Measurements from ENCODE around the gene CCN5.
A peak's percentile ranks its signal among the peaks of the same experiment; 100 is the strongest.

The CCN5 gene

DNA sequence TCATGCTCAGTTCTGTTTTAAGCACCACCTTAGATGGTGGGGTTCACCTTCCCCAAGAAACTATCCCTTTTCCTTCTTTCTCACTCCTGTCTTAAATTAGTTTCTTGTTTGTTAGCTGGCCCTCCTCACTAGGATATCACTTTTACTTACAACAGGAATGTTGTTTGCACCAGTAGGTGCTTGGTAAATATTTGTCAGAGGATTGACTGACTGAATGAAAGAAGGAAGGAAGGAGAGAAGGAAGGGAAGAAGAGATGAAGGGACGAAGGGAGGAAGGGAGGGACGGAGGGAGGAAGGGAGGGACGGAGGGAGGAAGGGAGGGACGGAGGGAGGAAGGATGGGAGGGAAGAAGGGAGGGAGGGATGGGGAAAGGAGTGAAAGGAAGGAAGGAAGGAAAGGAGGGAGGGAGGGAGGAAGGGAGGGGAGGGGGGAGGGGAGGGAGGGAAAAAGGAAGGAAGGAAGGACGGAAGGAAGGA lies 30.0 kb downstream of the CCN5 start:
- Histone ChIP-seq H3K9ac (ENCODE audit: low read depth in 1 of 2, low read length in 2 of 2) (no peak overlapping the region), H3K36me3 (ENCODE audit: control insufficient read depth in 2 of 2, insufficient read depth in 2 of 2, low read length in 2 of 2) (no peaks in the 10 kb centered on the region), H3K4me1 (ENCODE audit: control insufficient read depth in 2 of 2, insufficient read depth in 2 of 2, low read length in 2 of 2) (peaks cover 10 to 15% of the 10 kb centered on the region in 2 donors), H3K9me3 (ENCODE audit: control insufficient read depth in 2 of 2, low read length in 2 of 2) (no peaks in the 10 kb centered on the region), H3K4me3 (ENCODE audit: low read length in 2 of 2) (peak overlapping the region; percentile 26 to 56), H3K27ac (ENCODE audit: low read depth in 2 of 2, low read length in 2 of 2) (no peak overlapping the region), H3K27me3 (ENCODE audit: control insufficient read depth in 2 of 2, insufficient read depth in 2 of 2, low read length in 2 of 2) (peaks cover 11 to 27% of the 10 kb centered on the region in 2 donors)

- H3K9me3 ChIP-seq (ENCODE audit: control insufficient read depth in 2 of 2, low read length in 2 of 2): no peaks in the 10 kb centered on the region
- peaks cover 11 to 29% of the 10 kb centered on the region in 2 donors for H3K27me3 ChIP-seq (ENCODE audit: control insufficient read depth in 2 of 2, insufficient read depth in 2 of 2, low read length in 2 of 2)
- no peak within 1 kb of the TSS for H3K27ac ChIP-seq (ENCODE audit: low read depth in 2 of 2, low read length in 2 of 2)
- H3K36me3 ChIP-seq (ENCODE audit: control insufficient read depth in 2 of 2, insufficient read depth in 2 of 2, low read length in 2 of 2): no peaks in the 10 kb centered on the region
- H3K4me3 ChIP-seq (ENCODE audit: low read length in 2 of 2): peak within 1 kb of the TSS; percentile 56
- peak within 1 kb of the TSS; percentile 8 to 9 for H3K9ac ChIP-seq (ENCODE audit: low read depth in 1 of 2, low read length in 2 of 2)
- peaks cover 10 to 15% of the 10 kb centered on the region in 2 donors for H3K4me1 ChIP-seq (ENCODE audit: control insufficient read depth in 2 of 2, insufficient read depth in 2 of 2, low read length in 2 of 2)
Observed at GRCh38 chr20:44745598-44746366, 30.6 kb downstream of the CCN5 start, which contains the start of gene KCNK15. Gene KCNK15 (plus strand): TSS chr20:44745865. CDS start chr20:44745911, 46 bp downstream.

- Histone ChIP-seq H3K9ac (ENCODE audit: low read depth in 1 of 2, low read length in 2 of 2) (peak overlapping the region; percentile 8 to 9), H3K36me3 (ENCODE audit: control insufficient read depth in 2 of 2, insufficient read depth in 2 of 2, low read length in 2 of 2) (no peaks in the 10 kb centered on the region), H3K9me3 (ENCODE audit: control insufficient read depth in 2 of 2, low read length in 2 of 2) (no peaks in the 10 kb centered on the region), H3K27me3 (ENCODE audit: control insufficient read depth in 2 of 2, insufficient read depth in 2 of 2, low read length in 2 of 2) (peaks cover 11 to 35% of the 10 kb centered on the region in 2 donors), H3K4me1 (ENCODE audit: control insufficient read depth in 2 of 2, insufficient read depth in 2 of 2, low read length in 2 of 2) (peaks cover 10 to 15% of the 10 kb centered on the region in 2 donors), H3K27ac (ENCODE audit: low read depth in 2 of 2, low read length in 2 of 2) (no peak overlapping the region), H3K4me3 (ENCODE audit: low read length in 2 of 2) (peak overlapping the region; percentile 56)
Observed at GRCh38 chr20:44746367-44747165, 31.4 kb downstream of the CCN5 start.

DNA sequence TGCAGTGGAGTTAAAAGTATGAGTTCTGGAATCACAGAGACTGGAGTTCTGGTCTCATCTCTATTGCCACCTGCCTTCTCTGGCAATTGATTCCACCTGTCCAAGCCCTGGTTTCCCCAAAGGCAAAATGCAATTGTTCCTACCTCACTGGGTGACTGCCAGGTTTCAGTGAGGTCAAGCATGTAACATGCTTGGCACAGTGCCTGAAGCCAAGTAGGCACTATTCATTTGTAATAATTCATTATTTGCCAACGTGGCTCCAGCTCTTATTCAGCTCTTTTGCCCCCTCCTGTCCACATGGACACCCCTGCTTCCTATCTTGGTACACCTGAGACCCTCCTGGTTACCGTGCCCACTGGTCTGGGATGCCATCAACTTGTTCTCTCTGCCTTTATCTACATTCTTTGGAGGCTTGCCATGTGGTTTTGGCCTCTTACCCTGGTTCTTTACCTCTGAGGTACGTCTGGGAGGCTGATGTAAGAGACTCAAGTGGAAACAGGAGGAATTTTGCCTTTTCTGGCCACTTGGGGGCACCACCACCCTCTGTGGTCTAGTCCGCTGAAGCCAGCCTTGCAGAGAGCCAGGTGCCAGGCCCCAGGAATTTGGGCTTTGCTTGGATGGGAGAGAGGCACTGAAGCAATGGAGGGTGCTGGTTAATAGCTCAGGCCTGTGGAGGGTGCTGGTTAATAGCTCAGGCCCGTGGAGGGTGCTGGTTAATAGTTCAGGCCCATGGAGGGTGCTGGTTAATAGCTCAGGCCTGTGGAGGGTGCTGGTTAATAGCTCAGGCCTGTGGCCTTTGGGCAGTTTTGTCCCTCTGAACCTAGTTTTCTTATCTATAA lies 32.2 kb downstream of the CCN5 start:
- no peak overlapping the region for H3K4me3 ChIP-seq (ENCODE audit: low read length in 2 of 2)
- peaks cover 10 to 15% of the 10 kb centered on the region in 2 donors for H3K4me1 ChIP-seq (ENCODE audit: control insufficient read depth in 2 of 2, insufficient read depth in 2 of 2, low read length in 2 of 2)
- no peak overlapping the region for H3K27ac ChIP-seq (ENCODE audit: low read depth in 2 of 2, low read length in 2 of 2)
- no peak overlapping the region for H3K9ac ChIP-seq (ENCODE audit: low read depth in 1 of 2, low read length in 2 of 2)
- H3K27me3 ChIP-seq (ENCODE audit: control insufficient read depth in 2 of 2, insufficient read depth in 2 of 2, low read length in 2 of 2): peaks cover 11 to 35% of the 10 kb centered on the region in 2 donors
- no peaks in the 10 kb centered on the region for H3K36me3 ChIP-seq (ENCODE audit: control insufficient read depth in 2 of 2, insufficient read depth in 2 of 2, low read length in 2 of 2)
- H3K9me3 ChIP-seq (ENCODE audit: control insufficient read depth in 2 of 2, low read length in 2 of 2): no peaks in the 10 kb centered on the region

DNA sequence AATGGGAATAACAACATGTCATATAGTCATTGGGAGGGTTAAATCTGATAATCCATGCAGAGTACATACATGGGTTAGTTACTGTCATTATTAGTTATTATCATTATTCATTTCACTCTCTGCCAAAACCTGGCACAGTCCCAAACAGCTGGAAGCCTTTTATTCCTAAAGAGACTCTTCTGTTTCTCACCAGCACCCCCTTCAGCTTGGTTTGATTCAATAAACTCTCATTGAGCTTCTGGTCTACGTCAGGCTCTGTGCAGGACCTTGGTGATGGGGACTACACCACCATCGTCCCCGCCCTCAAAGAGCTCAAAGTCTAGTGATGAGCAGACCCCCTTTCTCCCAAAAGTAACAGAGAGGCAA lies 32.8 kb downstream of the CCN5 start:
- no peaks in the 10 kb centered on the region for H3K9me3 ChIP-seq (ENCODE audit: control insufficient read depth in 2 of 2, low read length in 2 of 2)
- no peak overlapping the region for H3K4me3 ChIP-seq (ENCODE audit: low read length in 2 of 2)
- no peaks in the 10 kb centered on the region for H3K36me3 ChIP-seq (ENCODE audit: control insufficient read depth in 2 of 2, insufficient read depth in 2 of 2, low read length in 2 of 2)
- H3K4me1 ChIP-seq (ENCODE audit: control insufficient read depth in 2 of 2, insufficient read depth in 2 of 2, low read length in 2 of 2): peaks cover 10 to 15% of the 10 kb centered on the region in 2 donors
- H3K27me3 ChIP-seq (ENCODE audit: control insufficient read depth in 2 of 2, insufficient read depth in 2 of 2, low read length in 2 of 2): peaks cover 11 to 35% of the 10 kb centered on the region in 2 donors
- no peak overlapping the region for H3K9ac ChIP-seq (ENCODE audit: low read depth in 1 of 2, low read length in 2 of 2)
- H3K27ac ChIP-seq (ENCODE audit: low read depth in 2 of 2, low read length in 2 of 2): no peak overlapping the region

GRCh38 chr20:44750081-44750805 lies 35.1 kb downstream of the CCN5 start:
- Histone ChIP-seq H3K9ac (ENCODE audit: low read depth in 1 of 2, low read length in 2 of 2) (no peak overlapping the region), H3K27me3 (ENCODE audit: control insufficient read depth in 2 of 2, insufficient read depth in 2 of 2, low read length in 2 of 2) (peaks cover 11 to 35% of the 10 kb centered on the region in 2 donors), H3K4me3 (ENCODE audit: low read length in 2 of 2) (no peak overlapping the region), H3K36me3 (ENCODE audit: control insufficient read depth in 2 of 2, insufficient read depth in 2 of 2, low read length in 2 of 2) (no peaks in the 10 kb centered on the region), H3K27ac (ENCODE audit: low read depth in 2 of 2, low read length in 2 of 2) (no peak overlapping the region), H3K9me3 (ENCODE audit: control insufficient read depth in 2 of 2, low read length in 2 of 2) (no peaks in the 10 kb centered on the region), H3K4me1 (ENCODE audit: control insufficient read depth in 2 of 2, insufficient read depth in 2 of 2, low read length in 2 of 2) (peaks cover 10 to 15% of the 10 kb centered on the region in 2 donors)

- no peaks in the 10 kb centered on the region for H3K36me3 ChIP-seq (ENCODE audit: control insufficient read depth in 2 of 2, insufficient read depth in 2 of 2, low read length in 2 of 2)
- H3K9me3 ChIP-seq (ENCODE audit: control insufficient read depth in 2 of 2, low read length in 2 of 2): no peaks in the 10 kb centered on the region
- H3K4me1 ChIP-seq (ENCODE audit: control insufficient read depth in 2 of 2, insufficient read depth in 2 of 2, low read length in 2 of 2): peaks cover 1 to 2% of the 10 kb centered on the region in 2 donors
- H3K4me3 ChIP-seq (ENCODE audit: low read length in 2 of 2): no peak overlapping the region
- H3K27me3 ChIP-seq (ENCODE audit: control insufficient read depth in 2 of 2, insufficient read depth in 2 of 2, low read length in 2 of 2): peaks cover 0 to 23% of the 10 kb centered on the region in 2 donors
- no peak overlapping the region for H3K27ac ChIP-seq (ENCODE audit: low read depth in 2 of 2, low read length in 2 of 2)
- H3K9ac ChIP-seq (ENCODE audit: low read depth in 1 of 2, low read length in 2 of 2): no peak overlapping the region
Observed at GRCh38 chr20:44752099-44752931, 37.1 kb downstream of the CCN5 start.

DNA sequence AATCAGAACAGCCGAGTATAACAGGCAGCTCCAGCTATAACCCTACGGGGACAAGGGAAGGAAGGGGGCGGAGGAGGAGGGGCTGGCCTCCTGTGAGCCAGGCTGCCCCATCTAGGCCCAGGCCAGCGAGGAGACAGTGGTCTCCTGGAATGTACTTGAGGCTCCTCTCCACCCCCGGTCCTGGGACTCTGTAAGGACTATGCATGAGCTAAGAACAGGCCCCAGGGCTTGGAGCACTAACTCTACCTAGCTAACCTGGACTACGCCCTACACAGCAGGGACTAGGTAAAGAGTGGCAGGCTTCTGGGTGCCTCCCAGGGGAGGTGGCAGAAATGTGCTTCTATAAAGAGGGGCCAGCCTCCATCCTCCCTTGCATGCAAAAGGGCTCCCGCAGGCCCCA lies 39.4 kb downstream of the CCN5 start:
- Histone ChIP-seq H3K27me3 (ENCODE audit: control insufficient read depth in 2 of 2, insufficient read depth in 2 of 2, low read length in 2 of 2) (peaks cover 0 to 12% of the 10 kb centered on the region in 2 donors), H3K9ac (ENCODE audit: low read depth in 1 of 2, low read length in 2 of 2) (no peak overlapping the region), H3K4me3 (ENCODE audit: low read length in 2 of 2) (no peak overlapping the region), H3K9me3 (ENCODE audit: control insufficient read depth in 2 of 2, low read length in 2 of 2) (no peaks in the 10 kb centered on the region), H3K4me1 (ENCODE audit: control insufficient read depth in 2 of 2, insufficient read depth in 2 of 2, low read length in 2 of 2) (no peaks in the 10 kb centered on the region), H3K27ac (ENCODE audit: low read depth in 2 of 2, low read length in 2 of 2) (no peak overlapping the region), H3K36me3 (ENCODE audit: control insufficient read depth in 2 of 2, insufficient read depth in 2 of 2, low read length in 2 of 2) (no peaks in the 10 kb centered on the region)

All from mucosa of rectum (tissue), 2 donors.